MM.1S (cell line): ENCODE results near the gene GDPD5.

Experiments
- CTCF ChIP-seq: fragments of 300-600 bp; sonication (generic); IDR thresholded peaks from 2 replicates; pipeline ENCODE4 v1.5.1; 2016; ENCODE audit warnings: antibody characterized with exemption, low read length, mixed read lengths
- EZH2 ChIP-seq: fragments of 300-600 bp; sonication (generic); optimal IDR thresholded peaks from 2 replicates; pipeline ENCODE3; 2017; ENCODE audit warnings: low read depth, mild to moderate bottlenecking, antibody characterized with exemption, low read length, mixed read lengths
- EZH2phosphoT487 ChIP-seq: fragments of 300-600 bp; sonication (generic); IDR thresholded peaks from 2 replicates; pipeline ENCODE4 v1.6.1; 2018; ENCODE audit warnings: antibody characterized with exemption, low read length

GRCh38 chr11:75482931-75483469 lies 42.7 kb downstream of the GDPD5 start:
- no peak for TF ChIP-seq EZH2phosphoT487
- no peak for TF ChIP-seq EZH2
- no peak for TF ChIP-seq CTCF
